NCI-H2029 treated with DMSO at 0.1 percent for 48 hours (cell line): ENCODE measurements around the gene CACNA1B.

Source experiments
- DNase-seq: peaks from one replicate; lab custom pipeline; 2025; lab: John Stamatoyannopoulos, UW

Gene CACNA1B

GRCh38 chr9:138040446-138041430, 163.2 kb downstream of the CACNA1B start:
- no peak for DNase-seq

- DNase-seq, result no peak
These were observed 164.6 kb downstream of the CACNA1B start for GRCh38 chr9:138042146-138042545.

GRCh38 chr9:138042640-138043039, 165.1 kb downstream of the CACNA1B start:
- DNase-seq, result no peak

GRCh38 chr9:138043061-138043410, 165.5 kb downstream of the CACNA1B start:
- DNase-seq, result no peak

DNA sequence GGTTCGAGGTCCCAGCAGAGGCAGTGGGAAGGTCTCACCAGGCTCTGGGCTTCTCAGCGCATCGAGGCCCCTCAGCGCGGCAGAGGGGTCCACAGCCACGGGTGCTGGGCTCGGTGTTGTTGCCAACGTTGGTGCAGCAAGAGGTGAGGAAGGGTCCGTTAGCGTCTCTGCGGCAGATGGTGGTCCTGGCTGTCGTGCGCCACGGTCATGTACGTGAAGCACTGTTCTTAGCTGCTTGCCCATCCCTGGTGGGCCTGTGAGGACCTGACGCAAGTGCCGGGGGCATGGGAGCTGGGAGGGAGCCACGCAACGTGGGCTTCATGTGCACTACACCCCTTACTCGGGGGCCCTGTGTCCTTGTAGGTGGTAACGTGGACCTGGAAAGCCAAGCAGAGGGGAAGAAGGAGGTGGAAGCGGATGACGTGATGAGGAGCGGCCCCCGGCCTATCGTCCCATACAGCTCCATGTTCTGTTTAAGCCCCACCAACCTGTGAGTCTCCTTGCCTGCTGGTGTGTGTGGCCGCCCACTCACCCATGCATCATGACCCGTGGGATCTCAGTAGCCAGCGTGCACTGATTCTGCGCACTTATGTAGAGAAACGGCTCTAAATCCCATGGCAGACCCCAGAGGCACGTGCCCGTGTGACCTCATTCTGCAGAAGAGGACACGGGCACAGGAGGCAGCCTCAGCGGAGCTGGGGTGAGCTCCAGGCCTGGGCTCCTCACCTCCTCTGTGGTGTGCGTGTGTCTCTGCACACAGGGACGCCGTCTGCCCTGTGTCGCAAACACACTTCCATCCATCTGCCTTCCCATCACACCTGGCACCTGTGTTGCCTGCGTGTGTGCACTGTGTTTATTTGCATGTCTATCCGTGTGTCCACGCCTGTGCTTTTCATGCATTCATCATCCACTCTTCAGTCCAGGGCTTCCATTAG, 166.1 kb downstream of the CACNA1B start:
- DNase-seq, result no peak

DNA sequence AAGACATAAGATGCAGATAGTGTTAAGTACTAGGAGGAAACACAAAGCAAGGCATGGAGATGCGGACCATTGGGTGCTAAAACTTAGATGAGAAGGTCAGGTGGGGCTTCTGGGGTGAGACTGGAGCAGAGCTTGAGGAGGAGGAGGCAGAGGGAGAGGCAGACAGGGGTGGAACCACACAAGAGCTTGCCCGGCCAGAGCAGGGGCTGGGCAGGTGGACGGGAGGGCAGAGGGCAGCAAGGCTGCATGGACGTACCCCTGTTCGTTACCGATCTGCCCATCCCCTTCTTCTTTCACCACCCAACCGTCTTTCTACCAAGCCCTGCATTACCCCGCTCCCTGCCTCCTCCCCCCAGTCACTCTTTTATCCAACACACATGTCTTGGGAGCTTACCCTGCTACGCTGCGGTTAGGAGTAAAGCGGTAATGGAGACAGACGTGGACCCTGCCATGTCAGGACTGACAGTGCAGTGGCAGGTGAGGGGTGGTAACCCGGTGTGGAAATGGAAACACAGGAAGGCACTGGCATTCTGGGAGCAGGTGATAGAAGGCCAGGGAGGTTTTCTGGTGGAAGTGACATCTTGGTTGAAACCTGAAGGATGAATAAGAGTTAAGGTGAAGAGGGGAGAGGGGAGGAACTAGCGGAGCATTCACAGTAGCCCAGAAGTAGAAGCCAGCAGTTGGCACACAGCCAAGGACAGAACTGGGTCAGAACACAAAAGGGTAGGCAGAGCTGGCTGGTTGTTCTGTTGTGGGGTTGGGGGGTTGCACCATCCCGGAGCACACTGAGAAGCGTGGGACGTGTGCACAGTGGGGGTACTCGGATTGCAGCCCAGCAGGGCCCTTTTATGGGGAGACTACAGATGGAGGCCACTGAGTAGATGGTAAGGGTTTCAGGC, 167.2 kb downstream of the CACNA1B start:
- DNase-seq, result no peak

DNA sequence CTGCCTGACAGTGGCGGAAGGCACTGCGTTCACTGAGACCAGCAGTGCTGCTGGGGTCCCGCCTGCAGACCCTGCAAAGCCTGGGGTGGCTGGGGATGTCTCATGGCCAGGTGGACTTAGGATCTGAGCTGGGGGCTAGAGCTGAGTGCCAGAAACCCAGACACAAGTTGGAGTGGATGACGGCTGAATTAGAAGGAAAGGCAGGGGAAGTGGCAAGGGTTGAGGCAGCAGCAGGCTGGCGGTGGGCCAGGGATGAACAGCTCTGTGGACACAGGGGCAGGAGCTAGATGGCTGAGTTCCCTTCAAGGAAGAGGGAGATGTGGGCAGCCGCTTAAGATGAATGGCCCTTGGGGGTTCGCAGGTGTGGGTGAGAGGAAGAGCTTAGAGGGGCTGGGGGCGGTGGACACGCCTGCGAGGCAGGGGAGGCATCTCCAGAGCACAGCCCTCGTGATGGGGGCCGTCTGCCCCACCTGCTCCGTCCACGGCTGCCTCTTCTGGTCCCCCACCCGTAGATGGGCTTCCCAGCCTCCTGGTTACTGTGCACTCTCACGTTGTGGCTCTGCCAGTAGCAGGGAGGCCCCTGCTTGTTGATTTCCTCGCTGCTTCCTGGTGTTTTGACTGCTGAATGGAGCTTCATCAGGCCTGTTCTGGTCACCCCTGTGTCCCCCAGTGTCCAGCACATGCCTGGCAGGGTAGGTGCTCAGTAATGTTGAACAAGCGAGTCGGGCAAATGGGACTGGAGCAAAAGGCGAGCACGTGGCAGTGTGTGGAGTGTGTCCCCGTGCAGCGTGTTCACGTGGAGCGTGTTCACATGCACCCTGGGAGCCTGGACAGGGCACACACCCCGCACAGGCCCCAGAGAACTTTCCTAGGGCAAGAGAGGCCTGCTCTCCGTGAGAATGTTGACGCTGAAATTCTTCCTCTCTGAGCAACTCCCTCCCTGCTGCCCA, 168.2 kb downstream of the CACNA1B start:
- no peak for DNase-seq

- DNase-seq, result no peak
These were observed 169.2 kb downstream of the CACNA1B start for GRCh38 chr9:138046641-138047301.

GRCh38 chr9:138047469-138048040, 170.0 kb downstream of the CACNA1B start:
- DNase-seq, result no peak

DNA sequence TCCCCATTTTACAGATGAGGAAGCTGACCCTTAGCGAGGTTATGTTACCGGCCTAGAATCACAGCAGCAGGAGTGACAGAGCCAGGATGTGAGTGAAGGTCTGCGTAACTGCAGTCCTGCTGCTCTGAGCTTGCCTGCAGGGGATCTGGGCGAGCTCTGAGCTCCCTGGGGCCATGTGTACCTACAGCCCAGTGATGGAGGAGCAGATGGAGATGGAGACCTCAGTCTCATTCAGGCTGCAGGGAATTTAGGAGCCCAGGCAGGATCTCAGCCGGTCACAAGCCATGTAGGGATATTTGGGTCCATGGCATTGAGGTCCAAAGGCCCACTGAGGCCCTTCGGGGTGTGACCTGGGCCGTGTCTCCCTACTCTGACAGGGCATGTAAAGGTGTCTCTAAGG, 170.6 kb downstream of the CACNA1B start:
- no peak for DNase-seq

- DNase-seq, result no peak
These were observed 171.7 kb downstream of the CACNA1B start for GRCh38 chr9:138049085-138049778.

DNA sequence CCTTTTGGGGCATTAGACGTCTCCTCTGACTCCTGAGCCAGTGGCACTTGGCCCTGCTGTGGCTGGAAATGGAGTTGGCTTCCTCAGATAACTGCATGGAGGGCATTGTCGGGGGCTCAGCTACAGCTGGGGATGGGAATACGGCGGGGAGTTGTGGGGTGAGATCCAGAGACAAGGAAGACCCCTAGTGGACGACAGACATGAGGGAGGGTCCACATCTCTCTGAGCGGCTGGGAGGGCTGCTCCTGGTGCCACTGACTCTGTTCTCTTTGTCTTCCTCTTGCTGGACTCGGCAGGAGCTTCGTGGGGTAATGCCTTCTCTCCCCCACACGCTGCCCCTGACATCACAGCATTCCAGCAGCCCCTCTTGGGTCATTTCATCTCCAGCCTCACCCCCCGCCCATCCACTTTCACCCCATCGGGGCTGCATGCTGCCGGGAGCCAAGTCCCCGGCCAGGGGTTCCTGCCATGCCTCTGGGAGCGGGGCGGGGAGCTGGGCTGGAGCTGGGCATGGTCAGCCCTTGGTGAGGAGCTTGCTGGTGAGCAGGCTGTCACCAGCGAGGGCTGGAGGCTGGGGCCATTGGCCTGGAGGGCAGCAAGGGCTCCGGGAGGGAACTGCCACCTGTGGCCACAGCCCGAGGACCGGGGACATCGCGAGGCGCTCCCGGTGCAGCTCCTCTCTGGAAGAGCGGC, 172.3 kb downstream of the CACNA1B start:
- no peak for DNase-seq

DNA sequence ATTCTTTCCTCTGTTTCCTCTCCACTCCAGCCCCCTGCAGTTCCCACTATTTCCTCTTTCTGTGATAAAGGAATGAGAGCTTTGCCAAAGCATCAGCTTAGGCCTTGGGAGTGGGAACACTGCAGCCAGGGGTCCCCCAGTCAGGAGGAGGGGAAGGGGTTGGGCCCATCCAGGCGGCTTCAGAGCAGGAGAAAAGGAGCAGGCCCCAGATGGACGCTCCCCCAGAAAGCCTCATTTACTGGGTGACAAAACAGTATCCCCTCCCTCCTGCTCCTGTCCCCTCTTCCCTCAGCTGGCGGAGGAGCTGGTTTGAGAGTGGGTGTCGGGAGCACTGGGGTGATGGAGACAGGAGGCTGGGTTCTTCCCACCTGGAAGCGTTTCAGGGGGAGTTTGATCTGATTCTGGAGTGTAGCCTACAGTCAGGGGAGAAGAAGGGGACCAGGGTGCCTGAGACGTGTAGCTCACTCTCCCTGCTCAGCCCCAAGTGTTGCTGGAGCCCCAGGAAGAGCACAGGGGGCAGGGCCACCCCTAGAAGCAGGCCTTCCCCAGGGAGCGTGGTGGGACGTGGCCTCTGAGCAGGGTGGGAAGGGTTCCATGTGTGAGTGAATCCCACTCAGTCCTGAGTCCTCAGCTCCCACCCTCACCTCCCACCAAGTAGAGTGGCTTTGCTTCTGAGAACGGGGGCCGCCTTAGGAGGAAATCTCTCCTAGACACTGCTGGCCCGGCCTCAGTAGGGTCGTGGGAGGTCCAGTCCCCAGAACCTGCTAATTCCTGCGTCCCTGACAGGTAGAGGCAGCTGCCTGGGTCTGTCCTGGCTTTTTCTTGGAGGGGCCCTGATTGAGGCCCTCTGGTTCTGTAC, 173.1 kb downstream of the CACNA1B start:
- no peak for DNase-seq

DNA sequence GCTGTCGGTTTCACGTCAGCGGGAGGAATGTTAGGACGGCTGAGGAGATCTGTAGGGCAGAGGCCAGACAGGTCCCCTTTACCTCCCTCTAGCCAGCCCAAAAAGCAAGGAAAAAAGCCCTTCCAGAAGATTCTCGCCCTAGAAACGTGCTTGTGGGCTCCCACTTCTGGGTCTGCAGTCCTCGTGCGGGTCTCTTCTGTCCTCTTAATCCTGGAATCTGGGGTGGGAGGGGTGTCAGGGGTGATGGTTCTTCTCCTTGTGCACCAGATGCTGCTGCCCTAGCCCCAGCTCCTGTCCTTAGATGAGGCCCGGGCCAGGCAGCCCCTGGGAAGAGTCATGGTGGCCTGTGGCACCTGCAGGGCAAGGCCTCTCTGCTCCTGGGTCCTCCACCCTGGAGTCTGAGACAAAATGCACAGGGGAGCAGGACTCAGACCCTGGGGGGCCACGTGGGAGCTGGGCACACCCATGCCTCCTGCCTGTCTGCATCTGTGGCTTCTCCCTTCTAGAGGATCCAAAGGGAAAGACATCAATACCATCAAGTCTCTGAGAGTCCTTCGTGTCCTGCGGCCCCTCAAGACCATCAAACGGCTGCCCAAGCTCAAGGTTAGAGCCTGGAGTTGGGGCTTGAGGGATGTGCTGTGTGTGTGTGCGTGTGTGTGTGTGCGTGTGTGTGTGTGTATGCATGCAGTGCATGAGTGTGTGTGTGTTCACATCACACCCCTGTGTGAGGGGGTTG, 174.2 kb downstream of the CACNA1B start:
- DNase-seq, result no peak

GRCh38 chr9:138052322-138052615, 174.7 kb downstream of the CACNA1B start:
- no peak for DNase-seq

DNA sequence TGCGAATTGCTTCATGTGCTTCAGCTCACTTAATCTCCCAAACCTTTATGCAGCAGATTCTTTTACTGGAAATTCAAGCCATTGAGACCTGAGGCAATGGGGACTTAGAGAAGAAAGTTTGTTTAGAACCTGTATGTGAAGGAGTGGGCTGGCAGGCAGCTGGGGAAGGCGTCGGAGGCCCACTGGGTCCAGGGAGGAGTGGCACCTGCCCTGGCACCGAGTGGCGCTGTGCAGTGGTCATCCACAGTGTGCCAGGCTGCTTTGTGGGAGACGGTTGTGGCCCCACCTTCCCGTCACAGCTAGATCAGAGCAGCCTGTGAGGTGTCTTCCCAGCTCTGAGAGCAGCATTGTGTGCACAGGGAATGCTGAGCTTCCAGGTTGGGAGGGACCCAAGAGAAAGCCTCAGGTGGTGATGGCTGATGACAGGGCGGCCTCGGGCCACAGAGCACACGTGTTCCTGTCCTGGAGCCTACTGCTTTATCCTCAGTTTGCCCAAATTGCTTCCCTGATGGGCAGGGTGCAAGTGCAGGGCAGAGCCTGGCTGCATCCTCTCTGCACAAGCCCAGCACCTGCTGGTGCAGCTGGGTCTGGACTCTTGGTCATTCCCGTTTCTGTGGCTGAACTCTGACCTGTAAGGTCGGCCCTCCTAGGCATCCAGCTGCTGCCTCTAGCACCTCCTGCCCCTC, 175.2 kb downstream of the CACNA1B start:
- no peak for DNase-seq
